Dendritic cell treated with granulocyte-macrophage colony-stimulating factor and Interleukin-4, amounts not matched to agents 40 ng/mL and 50 ng/mL, for 4 days (primary cell): Measurements from ENCODE around the gene C1orf21.

ENCODE experiments used
- H3K27ac Mint-ChIP-seq: one replicate; pipeline ENCODE4 v1.8.0; 2022; ENCODE audit warnings: mild to moderate bottlenecking, mixed read lengths
- H3K27me3 Mint-ChIP-seq: one replicate; pipeline ENCODE4 v1.8.0; 2022; ENCODE audit warnings: mild to moderate bottlenecking, mixed read lengths
- H3K36me3 Mint-ChIP-seq: one replicate; pipeline ENCODE4 v1.8.0; 2022; ENCODE audit warnings: low read depth, mixed read lengths
- H3K4me1 Mint-ChIP-seq: one replicate; pipeline ENCODE4 v1.8.0; 2022; ENCODE audit warnings: low read depth, mixed read lengths
- H3K4me3 Mint-ChIP-seq: one replicate; pipeline ENCODE4 v1.8.0; 2022; ENCODE audit warnings: mild to moderate bottlenecking, moderate library complexity, mixed read lengths
- H3K9me3 Mint-ChIP-seq: one replicate; pipeline ENCODE4 v1.8.0; 2022; ENCODE audit warnings: mixed read lengths
- intact Hi-C: fragments of 100-400 bp; cut with micrococcal nuclease; formaldehyde crosslinking; loops from one replicate; pipeline ENCODE4 v1.15.0; 2022

C1orf21 gene

DNA sequence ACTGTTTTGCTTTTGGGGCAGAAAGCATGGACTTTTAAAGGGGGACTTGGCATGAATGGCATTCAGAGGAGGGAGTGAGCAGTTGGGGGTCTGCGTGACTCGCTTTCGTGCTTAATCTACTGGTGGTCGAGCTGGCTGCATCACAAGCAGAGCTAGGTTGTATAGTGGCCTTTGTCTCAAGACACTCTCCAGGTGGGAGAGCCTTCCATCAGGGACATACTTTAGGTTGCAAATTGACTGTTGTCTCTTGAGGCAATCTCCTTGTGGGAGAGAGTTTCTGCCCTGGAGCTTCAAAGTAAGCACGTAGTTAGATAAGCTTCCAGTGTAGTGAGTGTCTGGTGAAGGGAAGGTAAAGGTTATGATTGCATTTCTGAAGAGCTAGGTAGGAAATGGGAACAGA is 93.9 kb downstream of the C1orf21 start:
- H3K27me3 Mint-ChIP-seq = no peaks in the 10 kb centered on the region
- H3K36me3 Mint-ChIP-seq = no peaks in the 10 kb centered on the region
- no peak overlapping the region for H3K27ac Mint-ChIP-seq
- intact Hi-C loops = loop anchor here (10.0 kb wide), 1 partner anchor 96 kb away; the partner anchor contains the start of gene C1orf21
- H3K4me1 Mint-ChIP-seq = peaks cover 15% of the 10 kb centered on the region
- no peak overlapping the region for H3K4me3 Mint-ChIP-seq
- H3K9me3 Mint-ChIP-seq = peaks cover 15% of the 10 kb centered on the region

DNA sequence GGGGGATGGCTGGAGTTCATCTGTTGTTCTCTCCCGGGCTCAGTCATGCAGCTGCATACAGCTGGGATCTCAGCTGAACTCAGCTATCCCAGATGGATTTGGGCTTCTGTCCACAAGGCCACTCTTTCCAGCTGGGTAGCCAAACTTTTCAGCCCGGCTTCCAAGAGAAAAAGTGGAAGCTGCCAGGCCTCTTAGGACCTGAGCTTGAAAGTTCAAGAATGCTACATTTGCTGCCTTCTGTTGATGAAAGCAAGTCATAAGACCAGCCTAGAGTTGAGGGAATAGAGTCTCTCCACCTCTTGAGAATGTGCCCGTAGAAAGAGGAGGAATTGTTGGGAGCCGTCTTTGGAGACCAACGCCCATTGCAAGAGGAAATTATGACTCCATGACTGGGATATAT is 95.3 kb downstream of the C1orf21 start:
- H3K36me3 Mint-ChIP-seq = no peaks in the 10 kb centered on the region
- H3K4me3 Mint-ChIP-seq = no peak overlapping the region
- H3K4me1 Mint-ChIP-seq = peaks cover 23% of the 10 kb centered on the region
- H3K9me3 Mint-ChIP-seq = peaks cover under 1% of the 10 kb centered on the region
- H3K27me3 Mint-ChIP-seq = no peaks in the 10 kb centered on the region
- intact Hi-C loops = loop anchor here (10.0 kb wide), 1 partner anchor 97 kb away; the partner anchor contains the start of gene C1orf21
- no peak overlapping the region for H3K27ac Mint-ChIP-seq

- no peaks in the 10 kb centered on the region for H3K9me3 Mint-ChIP-seq
- no peaks in the 10 kb centered on the region for H3K36me3 Mint-ChIP-seq
- peaks cover 25% of the 10 kb centered on the region for H3K4me1 Mint-ChIP-seq
- no peaks in the 10 kb centered on the region for H3K27me3 Mint-ChIP-seq
- peak overlapping the region; percentile 75 for H3K27ac Mint-ChIP-seq
- no peak overlapping the region for H3K4me3 Mint-ChIP-seq
- intact Hi-C loops = loop anchor here (10.0 kb wide), 1 partner anchor 98 kb away; the partner anchor contains the start of gene C1orf21
Observed at GRCh38 chr1:184483101-184483683, 96.4 kb downstream of the C1orf21 start.

- H3K9me3 Mint-ChIP-seq = no peaks in the 10 kb centered on the region
- no peaks in the 10 kb centered on the region for H3K36me3 Mint-ChIP-seq
- no peaks in the 10 kb centered on the region for H3K27me3 Mint-ChIP-seq
- no peak overlapping the region for H3K27ac Mint-ChIP-seq
- no peak overlapping the region for H3K4me3 Mint-ChIP-seq
- peaks cover 25% of the 10 kb centered on the region for H3K4me1 Mint-ChIP-seq
- intact Hi-C loops = loop anchor here (10.0 kb wide), 1 partner anchor 101 kb away; the partner anchor contains the start of gene C1orf21
Observed at GRCh38 chr1:184485751-184486723, 99.2 kb downstream of the C1orf21 start.

DNA sequence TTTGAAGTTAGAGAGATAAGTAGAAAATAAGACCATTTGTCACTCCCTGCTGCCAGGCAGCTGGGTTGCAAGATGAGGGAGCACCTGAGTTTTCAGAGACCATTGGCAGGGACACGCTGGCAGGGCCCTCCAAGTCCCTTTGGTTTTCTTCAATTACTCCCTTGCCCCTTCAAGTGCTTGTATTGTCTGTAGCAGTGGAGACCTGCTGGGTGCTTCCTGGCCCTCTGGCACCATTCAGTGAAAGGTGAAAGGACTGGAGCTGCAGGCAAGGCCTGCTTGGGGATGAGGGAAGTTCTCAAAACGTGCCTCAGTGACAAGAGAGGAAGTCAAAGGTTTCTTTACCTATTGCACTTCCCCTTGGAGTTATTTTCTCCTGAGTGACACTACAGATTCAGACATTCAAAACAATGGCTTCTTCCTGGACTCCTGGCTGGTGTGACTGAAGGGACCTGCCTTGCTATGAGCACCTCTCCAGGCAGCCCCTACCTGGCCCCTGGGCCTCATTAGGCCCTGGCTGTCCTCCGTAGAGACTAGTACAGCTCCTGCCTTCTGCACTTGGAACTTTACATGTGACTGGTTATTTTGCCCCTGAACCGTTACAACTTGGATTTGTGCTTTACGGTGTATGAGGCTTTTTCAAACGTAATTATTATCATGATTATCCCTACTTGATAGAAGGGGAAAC is 100.1 kb downstream of the C1orf21 start:
- Mint-ChIP-seq H3K9me3 (no peaks in the 10 kb centered on the region), H3K4me3 (no peak overlapping the region), H3K27me3 (no peaks in the 10 kb centered on the region), H3K27ac (no peak overlapping the region), H3K36me3 (no peaks in the 10 kb centered on the region), H3K4me1 (peaks cover 28% of the 10 kb centered on the region)
- intact Hi-C loops = loop anchor here (10.0 kb wide), 1 partner anchor 102 kb away; the partner anchor contains the start of gene C1orf21

DNA sequence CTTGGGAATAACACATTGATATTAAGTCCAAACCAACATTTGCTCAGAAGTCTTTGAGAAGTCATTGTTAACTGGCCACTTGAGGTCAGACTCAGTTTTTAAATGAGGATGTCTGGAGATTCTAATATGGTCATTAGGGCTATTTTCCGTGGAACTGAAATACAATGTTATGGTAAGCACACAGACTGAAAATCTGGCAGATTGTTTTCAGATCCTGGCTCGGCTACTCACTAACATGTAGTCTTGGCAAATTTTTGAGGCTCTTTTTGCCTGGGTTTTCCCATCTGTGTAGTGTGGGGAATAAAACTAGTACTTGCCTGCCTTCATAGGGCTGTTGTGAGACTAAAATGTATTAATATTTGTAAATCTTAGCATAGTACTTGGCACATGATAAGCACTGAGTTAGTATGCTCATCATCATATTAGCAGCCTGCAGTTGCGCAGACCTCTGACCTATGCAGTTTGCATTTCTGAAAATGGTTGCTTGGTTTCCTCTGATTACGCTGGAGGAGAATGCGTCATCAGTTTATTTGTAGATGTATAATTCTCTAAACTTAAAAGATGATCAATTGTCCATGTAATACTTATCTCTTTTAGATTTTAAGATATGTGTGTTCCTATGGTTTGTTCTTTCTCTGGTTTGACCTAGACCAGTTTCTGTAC is 100.8 kb downstream of the C1orf21 start:
- peaks cover 35% of the 10 kb centered on the region for H3K4me1 Mint-ChIP-seq
- no peak overlapping the region for H3K4me3 Mint-ChIP-seq
- no peaks in the 10 kb centered on the region for H3K27me3 Mint-ChIP-seq
- H3K27ac Mint-ChIP-seq = no peak overlapping the region
- intact Hi-C loops = loop anchor here (10.0 kb wide), 1 partner anchor 103 kb away; the partner anchor contains the start of gene C1orf21
- no peaks in the 10 kb centered on the region for H3K36me3 Mint-ChIP-seq
- H3K9me3 Mint-ChIP-seq = no peaks in the 10 kb centered on the region

GRCh38 chr1:184489908-184490307 is 103.1 kb downstream of the C1orf21 start:
- no peaks in the 10 kb centered on the region for H3K36me3 Mint-ChIP-seq
- peak overlapping the region; percentile 59 for H3K27ac Mint-ChIP-seq

DNA sequence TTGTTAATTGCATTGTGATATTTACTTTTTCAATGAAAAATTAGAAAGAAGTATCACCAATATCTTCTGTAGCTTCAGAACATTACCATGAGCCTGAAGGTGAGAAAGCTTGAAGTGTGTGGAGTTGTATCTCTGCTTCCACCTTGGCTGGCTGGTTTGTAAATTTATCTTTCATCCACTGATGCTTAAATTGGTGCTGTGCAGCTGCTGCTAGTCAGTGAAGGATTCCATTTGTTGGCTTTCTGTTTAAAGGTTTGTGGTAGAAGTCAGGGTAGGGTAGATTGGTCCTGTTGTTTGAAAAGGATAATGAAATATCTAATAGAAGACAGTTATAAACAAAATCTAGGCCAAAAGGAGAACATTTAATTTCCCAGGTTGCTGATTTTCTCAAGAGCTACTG is 105.7 kb downstream of the C1orf21 start:
- Mint-ChIP-seq H3K27me3 (no peaks in the 10 kb centered on the region), H3K27ac (peak overlapping the region; percentile 83), H3K4me1 (peaks cover 11% of the 10 kb centered on the region), H3K4me3 (no peak overlapping the region), H3K36me3 (no peaks in the 10 kb centered on the region), H3K9me3 (no peaks in the 10 kb centered on the region)
- intact Hi-C loops = no loop called here

More at GRCh38 chr1:184489908-184490307, 103.1 kb downstream of the C1orf21 start:
- intact Hi-C loops = loop anchor here (10.0 kb wide), 1 partner anchor 105 kb away; the partner anchor contains the start of gene C1orf21
- H3K4me1 Mint-ChIP-seq = peaks cover 27% of the 10 kb centered on the region
- H3K4me3 Mint-ChIP-seq = no peak overlapping the region
- H3K27me3 Mint-ChIP-seq = no peaks in the 10 kb centered on the region
- no peaks in the 10 kb centered on the region for H3K9me3 Mint-ChIP-seq

DNA sequence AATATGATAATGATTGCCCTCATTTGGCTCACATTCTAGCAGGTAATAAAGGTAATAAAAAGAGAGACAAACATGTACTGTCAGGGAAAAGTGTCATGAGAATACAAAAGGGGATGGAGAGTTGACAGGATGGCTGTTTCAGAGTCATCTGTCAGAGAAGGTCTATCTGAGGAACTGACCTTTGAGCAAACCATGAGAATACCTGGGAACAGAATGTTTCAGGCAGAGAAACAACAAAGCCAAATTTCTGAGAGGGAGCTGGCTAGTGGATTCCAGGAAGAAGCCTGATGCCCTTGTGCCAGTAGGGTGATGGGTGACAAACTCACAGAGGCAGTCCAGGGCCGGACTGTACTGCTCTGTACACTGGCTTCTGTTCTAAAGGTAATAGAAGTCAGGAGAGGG is 107.2 kb downstream of the C1orf21 start:
- Mint-ChIP-seq H3K9me3 (no peaks in the 10 kb centered on the region), H3K4me3 (no peak overlapping the region), H3K27me3 (no peaks in the 10 kb centered on the region), H3K4me1 (peaks cover 11% of the 10 kb centered on the region), H3K36me3 (no peaks in the 10 kb centered on the region), H3K27ac (no peak overlapping the region)
- intact Hi-C loops = no loop called here

DNA sequence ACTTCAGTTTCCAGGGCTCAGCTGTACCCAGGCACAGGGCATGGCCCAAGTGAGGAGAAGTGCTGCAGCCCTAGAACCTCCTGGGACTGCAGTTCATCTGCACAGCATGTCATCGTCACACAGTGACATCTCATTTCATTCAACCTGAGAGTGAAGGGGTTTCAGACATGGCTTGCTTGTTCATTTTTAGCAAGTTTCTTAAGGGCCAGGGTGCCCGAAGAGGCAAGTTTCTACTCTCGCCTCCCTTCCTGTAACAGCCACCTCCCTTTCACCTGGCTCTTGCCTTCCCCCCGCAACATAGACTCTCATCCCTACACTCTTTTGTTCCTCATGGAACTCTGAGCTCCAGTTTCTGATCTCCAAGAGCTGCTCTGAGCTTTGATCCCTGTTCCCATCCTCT is 108.1 kb downstream of the C1orf21 start:
- no peak overlapping the region for H3K27ac Mint-ChIP-seq
- intact Hi-C loops = no loop called here
- peaks cover 11% of the 10 kb centered on the region for H3K4me1 Mint-ChIP-seq
- H3K9me3 Mint-ChIP-seq = no peaks in the 10 kb centered on the region
- no peaks in the 10 kb centered on the region for H3K36me3 Mint-ChIP-seq
- H3K27me3 Mint-ChIP-seq = no peaks in the 10 kb centered on the region
- H3K4me3 Mint-ChIP-seq = no peak overlapping the region

DNA sequence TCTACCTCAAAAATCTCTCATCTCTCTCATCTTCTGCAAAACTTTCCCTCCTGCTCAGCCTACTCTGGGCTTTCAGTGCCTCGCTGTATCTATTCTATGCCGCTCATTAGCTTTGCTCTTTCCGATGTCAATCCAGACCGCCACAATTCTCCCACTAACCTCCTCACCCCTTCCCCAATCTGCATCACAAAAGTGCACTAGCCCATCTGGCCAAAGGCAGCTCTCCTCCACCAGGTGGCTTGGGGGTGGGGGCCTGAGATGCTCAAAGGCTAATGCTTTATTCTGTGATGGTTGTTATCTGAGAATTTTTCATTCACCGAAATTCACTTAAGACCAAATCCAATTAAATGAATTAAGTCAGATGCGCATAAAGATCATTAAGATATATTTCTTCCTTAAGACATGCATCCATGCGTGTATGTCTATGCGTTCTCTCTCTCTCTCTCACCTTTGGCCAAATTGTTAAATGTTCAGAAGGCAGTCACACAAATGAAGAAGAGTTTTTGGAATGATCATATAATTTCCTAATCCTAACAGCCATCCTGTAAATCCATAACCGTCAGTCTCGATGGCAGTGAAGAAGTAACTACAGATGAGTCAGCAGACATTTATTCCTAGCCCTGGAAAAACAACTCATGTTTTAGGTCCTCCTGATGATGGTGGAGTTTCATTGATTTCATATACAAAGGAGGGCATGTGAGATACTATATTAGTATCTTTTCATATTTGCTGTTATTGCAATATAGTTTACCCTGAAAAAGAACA is 111.3 kb downstream of the C1orf21 start:
- H3K27me3 Mint-ChIP-seq = no peaks in the 10 kb centered on the region
- intact Hi-C loops = no loop called here

DNA sequence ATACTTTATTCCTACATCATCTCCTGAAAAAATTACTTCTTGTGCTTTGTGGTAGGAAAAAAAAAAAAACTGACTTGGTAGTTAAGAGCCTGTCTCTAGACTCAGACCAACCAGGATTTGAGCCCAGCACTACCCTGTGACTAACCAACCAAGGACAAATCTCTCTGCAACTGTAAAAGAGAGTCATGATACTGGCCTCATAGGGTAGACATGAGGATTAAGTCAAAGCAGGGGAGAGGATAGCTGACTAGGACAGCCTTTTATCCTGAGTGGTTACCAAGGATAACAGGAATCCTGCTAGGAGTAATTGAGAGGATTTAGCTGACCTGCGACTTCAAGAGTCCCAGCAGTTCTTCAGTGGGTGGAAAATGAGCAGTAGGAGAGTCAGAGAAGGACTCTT is 112.8 kb downstream of the C1orf21 start:
- no peak overlapping the region for H3K27ac Mint-ChIP-seq
- H3K9me3 Mint-ChIP-seq = no peaks in the 10 kb centered on the region
- H3K36me3 Mint-ChIP-seq = no peaks in the 10 kb centered on the region
- intact Hi-C loops = no loop called here
- H3K27me3 Mint-ChIP-seq = no peaks in the 10 kb centered on the region
- no peak overlapping the region for H3K4me3 Mint-ChIP-seq
- no peaks in the 10 kb centered on the region for H3K4me1 Mint-ChIP-seq

More for the DNA sequence above, 111.3 kb downstream of the C1orf21 start:
- H3K4me1 Mint-ChIP-seq = no peaks in the 10 kb centered on the region
- no peaks in the 10 kb centered on the region for H3K9me3 Mint-ChIP-seq
- no peaks in the 10 kb centered on the region for H3K36me3 Mint-ChIP-seq
- H3K27ac Mint-ChIP-seq = no peak overlapping the region
- no peak overlapping the region for H3K4me3 Mint-ChIP-seq

DNA sequence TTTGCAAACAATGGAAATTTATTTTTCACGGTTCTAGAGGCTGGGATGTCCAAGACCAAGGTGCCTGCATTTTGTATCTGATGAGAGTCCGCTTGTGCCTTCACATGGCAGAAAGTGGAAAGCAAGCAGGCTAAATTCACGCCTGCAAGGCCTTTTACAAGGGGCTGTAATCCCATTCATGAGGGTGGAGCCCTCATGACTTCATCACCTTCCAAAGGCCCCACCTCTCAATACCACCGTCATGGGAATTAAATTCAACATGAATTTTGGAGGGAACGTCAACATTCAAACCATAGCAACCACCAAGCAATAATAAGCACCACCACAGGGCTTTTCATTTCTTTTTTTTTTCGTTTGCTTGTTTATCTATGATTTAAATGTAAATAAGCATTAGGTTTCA is 115.3 kb downstream of the C1orf21 start:
- Mint-ChIP-seq H3K27me3 (no peaks in the 10 kb centered on the region), H3K27ac (no peak overlapping the region), H3K36me3 (no peaks in the 10 kb centered on the region), H3K4me3 (no peak overlapping the region), H3K9me3 (no peaks in the 10 kb centered on the region), H3K4me1 (no peaks in the 10 kb centered on the region)
- intact Hi-C loops = no loop called here
